Measurements from ENCODE around the gene IQCH.

Gene IQCH

DNA sequence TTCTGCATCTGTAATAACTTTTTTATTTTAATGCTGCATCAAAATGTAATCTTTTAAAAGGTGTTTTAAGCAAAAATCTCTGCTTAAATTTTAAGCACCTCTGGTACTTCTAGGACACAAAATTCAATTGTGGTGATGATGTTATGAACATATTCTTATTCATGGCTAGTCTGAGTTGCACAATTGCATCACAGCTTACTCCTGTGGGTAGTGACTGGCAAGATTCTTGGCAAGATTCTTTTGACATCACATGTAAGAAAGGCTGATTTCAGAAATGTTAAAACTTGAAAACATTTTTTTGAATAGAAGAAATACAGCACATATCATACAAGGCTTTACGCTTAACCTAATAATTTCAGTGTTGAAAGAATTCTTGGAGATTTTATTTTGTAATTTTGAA is 35.7 kb downstream of the IQCH start:
- TF ChIP-seq, protein P1, sequence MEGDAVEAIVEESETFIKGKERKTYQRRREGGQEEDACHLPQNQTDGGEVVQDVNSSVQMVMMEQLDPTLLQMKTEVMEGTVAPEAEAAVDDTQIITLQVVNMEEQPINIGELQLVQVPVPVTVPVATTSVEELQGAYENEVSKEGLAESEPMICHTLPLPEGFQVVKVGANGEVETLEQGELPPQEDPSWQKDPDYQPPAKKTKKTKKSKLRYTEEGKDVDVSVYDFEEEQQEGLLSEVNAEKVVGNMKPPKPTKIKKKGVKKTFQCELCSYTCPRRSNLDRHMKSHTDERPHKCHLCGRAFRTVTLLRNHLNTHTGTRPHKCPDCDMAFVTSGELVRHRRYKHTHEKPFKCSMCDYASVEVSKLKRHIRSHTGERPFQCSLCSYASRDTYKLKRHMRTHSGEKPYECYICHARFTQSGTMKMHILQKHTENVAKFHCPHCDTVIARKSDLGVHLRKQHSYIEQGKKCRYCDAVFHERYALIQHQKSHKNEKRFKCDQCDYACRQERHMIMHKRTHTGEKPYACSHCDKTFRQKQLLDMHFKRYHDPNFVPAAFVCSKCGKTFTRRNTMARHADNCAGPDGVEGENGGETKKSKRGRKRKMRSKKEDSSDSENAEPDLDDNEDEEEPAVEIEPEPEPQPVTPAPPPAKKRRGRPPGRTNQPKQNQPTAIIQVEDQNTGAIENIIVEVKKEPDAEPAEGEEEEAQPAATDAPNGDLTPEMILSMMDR (IDR thresholded peaks at IDR 0.05; ENCODE audit: low read depth, low read length, missing control alignments): no peak
- DNase-seq (ENCODE audit: low read depth): no peak
- no peak overlapping the region for H3K4me3 ChIP-seq (ENCODE audit: low read depth, low read length)
- in situ Hi-C loops (cut with HindIII; ENCODE audit: low sequenced_read_pairs): no loop called here

DNA sequence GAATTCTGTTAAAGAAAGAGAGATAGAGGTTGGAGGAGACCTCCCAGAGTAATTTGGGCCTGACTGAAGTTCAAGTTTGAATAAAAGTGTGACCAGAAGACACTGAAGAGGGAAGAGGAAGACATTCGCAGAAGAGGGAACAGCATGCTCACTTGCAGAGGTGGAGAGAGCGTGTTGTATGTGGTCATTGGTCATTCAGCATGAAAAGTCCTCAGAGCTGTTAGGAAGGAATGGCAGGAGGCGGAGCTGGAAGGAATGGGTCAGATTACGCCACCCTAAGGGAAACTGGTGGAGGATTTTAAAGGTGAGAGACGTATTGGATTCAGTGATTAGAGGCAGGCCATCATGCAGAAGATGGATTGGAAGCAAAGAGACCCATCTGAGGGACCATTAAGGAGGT is 41.6 kb downstream of the IQCH start:
- in situ Hi-C loops (cut with HindIII; ENCODE audit: low sequenced_read_pairs): no loop called here
- no peak overlapping the region for H3K4me3 ChIP-seq (ENCODE audit: low read depth, low read length)
- no peak for DNase-seq (ENCODE audit: low read depth)
- TF ChIP-seq, protein P1 (IDR thresholded peaks at IDR 0.05; ENCODE audit: low read depth, low read length, missing control alignments): no peak

GRCh38 chr15:67296684-67297083 is 42.1 kb downstream of the IQCH start:
- TF ChIP-seq, protein P1 (IDR thresholded peaks at IDR 0.05; ENCODE audit: low read depth, low read length, missing control alignments): no peak
- no peak overlapping the region for H3K4me3 ChIP-seq (ENCODE audit: low read depth, low read length)
- no peak for DNase-seq (ENCODE audit: low read depth)
- in situ Hi-C loops (cut with HindIII; ENCODE audit: low sequenced_read_pairs): no loop called here

- TF ChIP-seq, protein P1 (IDR thresholded peaks at IDR 0.05; ENCODE audit: low read depth, low read length, missing control alignments): no peak
These were observed 45.9 kb downstream of the IQCH start for GRCh38 chr15:67300266-67301025.

DNA sequence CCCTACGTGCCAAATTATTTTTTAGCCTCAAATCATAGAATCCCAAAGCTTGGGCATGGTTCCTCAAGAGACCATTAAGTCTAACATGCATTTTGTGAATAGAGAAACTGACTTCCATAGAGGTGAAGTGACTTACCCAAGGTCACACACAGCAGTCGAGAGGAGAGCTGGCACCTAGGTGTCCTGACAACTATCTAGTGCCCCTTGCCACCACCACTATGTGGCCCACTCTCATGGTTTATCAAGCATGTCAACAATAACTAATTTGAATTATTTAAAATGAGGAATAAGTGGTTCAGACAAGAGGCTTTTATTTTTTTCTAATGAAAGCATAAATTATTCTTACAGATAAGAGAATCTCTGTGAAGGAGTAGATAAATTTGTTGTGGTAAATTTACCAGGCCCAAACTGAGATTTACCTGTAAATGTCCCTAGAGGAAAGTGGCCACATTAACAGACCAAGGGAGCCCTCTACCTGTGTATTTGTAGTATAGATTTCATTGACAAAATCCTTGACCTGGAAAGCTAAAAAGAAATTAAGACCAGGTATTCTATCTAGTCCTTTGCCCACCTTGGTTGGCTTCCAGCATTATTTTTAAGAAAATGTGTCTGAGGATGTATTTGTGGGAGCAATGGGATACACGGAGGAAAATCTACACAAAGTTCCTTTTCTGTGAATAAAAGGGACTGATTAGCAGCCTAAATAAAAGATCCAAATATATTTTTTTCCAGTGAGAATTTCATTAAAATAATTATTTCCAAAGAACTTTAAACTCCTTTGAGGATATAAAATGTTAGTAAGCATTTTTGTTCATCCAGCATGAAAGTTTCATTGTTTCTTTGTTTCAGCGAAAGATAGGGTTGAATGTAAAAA is 49.1 kb downstream of the IQCH start:
- H3K4me3 ChIP-seq (ENCODE audit: low read depth, low read length): no peak overlapping the region
- TF ChIP-seq, protein P1 (IDR thresholded peaks at IDR 0.05; ENCODE audit: low read depth, low read length, missing control alignments): peak; percentile 41
- peak; percentile 35 for DNase-seq (ENCODE audit: low read depth)
- in situ Hi-C loops (cut with HindIII; ENCODE audit: low sequenced_read_pairs): no loop called here

More at GRCh38 chr15:67300266-67301025, 45.9 kb downstream of the IQCH start:
- no peak for DNase-seq (ENCODE audit: low read depth)
- H3K4me3 ChIP-seq (ENCODE audit: low read depth, low read length): no peak overlapping the region
- in situ Hi-C loops (cut with HindIII; ENCODE audit: low sequenced_read_pairs): no loop called here

DNA sequence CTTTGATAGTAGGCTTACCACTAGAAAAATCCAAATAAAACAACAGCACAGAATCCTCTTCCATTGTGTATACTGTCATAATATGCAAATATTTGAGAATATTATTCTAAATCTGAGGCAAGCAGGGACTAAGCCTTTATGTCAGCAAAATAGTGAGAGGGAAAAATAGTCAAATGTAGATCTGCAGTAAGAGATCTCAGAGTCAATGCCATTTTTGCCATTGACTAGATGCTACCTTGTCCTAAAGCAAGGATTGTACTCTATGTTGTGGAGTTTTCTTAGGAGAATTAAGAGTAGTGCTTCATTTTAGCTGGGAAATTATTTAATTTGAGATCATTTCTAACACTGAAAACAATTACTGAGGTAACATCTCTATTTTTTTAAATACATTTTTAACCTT is 50.2 kb downstream of the IQCH start:
- no peak overlapping the region for H3K4me3 ChIP-seq (ENCODE audit: low read depth, low read length)
- in situ Hi-C loops (cut with HindIII; ENCODE audit: low sequenced_read_pairs): no loop called here
- TF ChIP-seq, protein P1 (IDR thresholded peaks at IDR 0.05; ENCODE audit: low read depth, low read length, missing control alignments): no peak
- DNase-seq (ENCODE audit: low read depth): no peak
